Kidney glomerular epithelial cell (primary cell): Measurements from ENCODE around the gene PRF1.

ENCODE experiments used
- DNase-seq: peaks from one replicate; lab custom pipeline; 2025; lab: John Stamatoyannopoulos, UW

Gene PRF1

GRCh38 chr10:70576803-70577517 lies 25.6 kb downstream of the PRF1 start:
- DNase-seq, result peak; percentile 45

- DNase-seq, result peak; percentile 35
Measured at GRCh38 chr10:70575874-70576802, 26.4 kb downstream of the PRF1 start.

DNA sequence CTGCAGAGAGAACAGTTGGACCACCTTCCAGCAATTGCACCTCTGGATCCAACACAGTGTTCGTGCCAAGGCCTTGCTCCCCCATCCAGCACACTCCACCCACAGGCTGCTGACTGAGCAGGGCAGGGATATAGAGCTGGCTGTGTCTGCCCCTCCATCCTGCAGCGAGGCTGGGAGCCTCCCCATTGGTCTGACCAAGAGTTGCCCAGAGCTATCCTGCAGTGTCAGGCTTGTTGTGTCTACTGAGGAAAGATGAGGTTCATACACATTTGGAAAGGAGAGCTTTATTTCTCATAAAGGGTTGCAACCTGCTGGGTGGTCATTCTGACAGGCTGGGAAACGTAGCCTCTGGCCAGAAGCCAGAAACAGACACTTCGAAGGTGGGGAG lies 27.1 kb downstream of the PRF1 start:
- no peak for DNase-seq

DNA sequence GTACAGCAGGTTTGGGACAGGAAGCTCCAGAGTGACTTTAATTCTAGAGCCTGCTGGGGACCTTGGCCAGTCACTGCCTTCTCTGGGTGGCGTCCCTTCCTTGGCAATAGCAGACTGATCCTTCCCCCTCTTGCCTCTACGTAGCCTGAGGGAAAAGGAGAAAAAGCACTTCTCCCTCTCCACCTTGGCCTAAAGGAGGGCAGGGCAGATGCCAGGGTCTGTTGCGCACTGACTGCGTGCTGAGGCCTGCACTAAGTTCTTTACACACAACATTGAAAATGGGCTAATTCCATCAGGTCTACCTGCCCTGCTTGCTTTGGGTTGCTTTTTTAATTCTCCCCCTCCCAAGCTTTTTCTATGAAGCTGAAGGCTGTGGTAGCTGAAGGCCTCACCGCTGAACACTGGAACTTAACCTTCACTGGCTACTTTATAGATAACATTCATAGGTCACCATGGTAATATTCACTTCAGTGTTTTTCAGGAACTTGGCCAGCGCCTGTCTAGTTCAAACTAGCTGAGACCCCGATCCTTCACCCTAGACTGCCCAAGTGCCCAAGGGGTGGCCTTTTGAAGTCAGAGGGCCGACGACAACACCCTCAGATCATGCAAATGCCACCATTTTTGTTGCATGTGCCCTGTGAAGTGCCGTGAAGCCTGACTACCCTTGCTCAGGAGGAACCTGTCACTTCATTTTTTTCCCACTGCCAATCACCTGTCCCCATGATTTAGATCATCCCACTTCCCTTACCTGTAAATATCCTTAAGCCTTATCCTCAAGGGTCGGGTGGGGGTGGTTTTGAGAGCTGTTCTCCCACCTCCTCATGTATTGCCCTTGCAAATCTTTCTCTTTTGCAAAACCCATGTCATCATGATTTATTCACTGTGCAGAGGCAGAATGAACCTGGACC lies 28.7 kb downstream of the PRF1 start:
- no peak for DNase-seq

DNA sequence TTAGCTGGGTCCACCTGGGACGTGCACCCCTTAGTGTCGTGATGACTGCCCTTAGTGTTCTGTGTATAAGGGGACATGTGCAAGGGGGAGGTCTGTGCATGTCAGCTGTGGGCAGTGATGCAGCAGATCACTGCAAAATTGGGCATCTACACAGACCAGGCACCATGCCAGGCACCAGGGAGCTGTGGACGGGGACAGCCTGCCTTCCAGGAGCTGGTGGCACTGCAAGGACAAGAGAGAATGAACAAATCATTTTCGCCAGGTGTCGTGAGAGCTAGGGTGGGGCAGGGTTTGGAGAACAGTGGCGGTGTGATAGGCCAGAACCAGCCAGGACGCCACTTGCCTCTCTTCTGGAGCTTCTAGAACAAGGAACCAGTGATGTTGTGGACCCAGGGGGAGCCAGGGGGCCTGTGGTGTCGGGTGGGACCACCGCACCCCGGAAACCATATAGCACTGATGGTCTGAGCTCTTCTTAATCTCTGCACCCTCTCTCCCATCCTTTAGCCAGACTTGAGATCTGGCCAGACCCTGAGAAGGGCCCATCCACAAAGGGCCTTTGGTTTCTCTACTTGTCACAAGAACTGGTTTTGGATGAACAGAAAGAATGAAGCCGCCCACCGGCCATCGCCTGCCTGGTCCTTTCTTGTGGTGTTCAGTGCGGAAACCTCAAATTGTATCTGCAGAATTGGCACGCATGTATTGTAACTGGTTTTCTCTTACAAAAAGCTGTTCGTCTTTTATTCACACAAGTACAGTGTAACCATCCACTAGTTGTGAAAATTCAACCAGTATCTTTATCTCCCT lies 30.7 kb downstream of the PRF1 start:
- no peak for DNase-seq

GRCh38 chr10:70571236-70571635 lies 31.3 kb downstream of the PRF1 start:
- DNase-seq, result no peak

DNA sequence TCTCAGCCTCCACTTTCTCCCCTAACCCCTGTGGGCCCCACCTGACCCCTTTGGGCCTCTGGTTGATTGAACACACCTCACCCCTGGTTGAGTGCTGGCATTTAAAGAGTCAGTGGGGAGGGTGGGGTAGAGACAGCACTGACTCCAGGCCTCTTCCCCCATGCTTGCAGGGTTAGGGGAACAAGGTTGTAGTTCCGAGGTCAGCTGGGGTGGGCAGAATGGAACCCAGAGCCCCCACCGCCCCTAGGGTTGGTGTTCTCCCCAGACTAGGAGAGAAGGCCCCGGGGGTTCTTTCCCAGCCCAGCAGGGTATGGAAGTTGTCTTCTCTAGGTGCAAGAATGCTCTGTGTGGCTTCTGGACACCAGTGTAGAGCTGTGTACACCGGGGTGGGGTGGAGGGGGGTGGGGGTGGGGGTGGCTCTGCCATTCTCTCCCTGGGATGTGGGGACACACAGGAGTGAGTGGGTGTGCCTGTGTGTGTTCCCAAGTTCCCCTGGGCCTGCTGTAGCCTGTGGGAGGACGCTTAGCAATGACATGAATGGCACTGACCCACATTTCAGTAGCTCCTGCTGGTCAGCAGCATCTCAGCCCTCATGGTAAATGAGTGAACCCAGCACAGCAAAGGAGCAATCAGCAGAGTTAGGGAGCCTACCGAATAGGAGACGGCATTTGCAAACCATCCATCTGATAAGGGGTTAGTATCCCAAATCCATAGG lies 33.6 kb downstream of the PRF1 start:
- DNase-seq, result no peak

- no peak for DNase-seq
Measured at GRCh38 chr10:70568113-70568512, 34.4 kb downstream of the PRF1 start.

DNA sequence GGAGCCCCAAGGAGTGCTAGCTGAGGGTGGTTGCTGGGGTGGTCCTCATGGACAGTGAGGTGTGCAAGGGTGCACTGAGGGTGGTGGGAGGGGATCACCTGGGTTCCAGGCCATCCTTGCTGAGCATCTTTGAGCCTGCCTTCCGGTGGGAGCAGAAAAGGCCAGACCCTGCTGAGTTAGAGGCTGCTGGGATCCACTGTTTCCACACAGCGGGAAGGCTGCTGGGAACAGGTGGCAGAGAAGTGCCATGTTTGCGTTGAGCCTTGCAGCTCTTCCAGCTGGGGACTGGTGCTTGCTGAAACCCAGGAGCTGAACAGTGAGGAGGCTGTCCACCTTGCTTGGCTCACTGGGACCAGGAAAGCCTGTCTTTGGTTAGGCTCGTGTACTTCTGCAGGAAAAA lies 34.9 kb downstream of the PRF1 start:
- no peak for DNase-seq

DNA sequence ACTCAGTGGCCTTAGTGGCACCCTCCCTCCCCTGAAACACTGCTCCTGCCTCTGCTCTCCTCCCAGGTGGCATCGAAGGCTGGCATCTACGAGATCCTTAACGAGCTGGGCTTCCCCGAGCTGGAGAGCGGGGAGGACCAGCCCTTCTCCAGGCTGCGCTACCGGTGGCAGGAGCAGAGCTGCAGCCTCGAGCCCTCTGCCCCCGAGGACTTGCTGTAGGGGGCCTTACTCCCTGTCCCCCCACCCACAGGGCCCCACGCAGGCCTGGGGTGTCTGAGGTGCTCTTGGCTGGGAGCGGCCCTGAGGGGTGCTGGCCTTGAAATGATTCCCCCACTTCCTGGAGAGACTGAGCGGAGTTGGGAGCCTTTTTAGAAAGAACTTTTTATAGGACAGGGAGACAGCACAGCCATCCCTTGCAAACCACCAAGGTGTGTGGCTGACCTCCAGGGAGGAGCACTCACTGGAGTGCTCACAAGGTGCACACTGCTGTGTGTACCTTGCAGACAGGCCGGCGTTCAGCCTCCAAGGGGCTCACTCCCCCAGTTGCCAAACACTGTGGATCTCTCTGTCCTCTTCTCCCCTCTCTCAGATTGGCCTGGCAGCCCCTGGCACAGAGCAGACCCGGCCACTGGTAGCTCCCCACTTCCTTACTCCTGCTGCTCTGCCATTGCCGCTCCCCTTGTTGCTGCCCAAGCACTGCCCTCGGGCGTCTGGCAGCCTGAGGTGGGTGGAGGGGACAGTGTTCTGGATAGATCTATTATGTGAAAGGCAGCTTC lies 35.8 kb downstream of the PRF1 start:
- DNase-seq, result no peak

DNA sequence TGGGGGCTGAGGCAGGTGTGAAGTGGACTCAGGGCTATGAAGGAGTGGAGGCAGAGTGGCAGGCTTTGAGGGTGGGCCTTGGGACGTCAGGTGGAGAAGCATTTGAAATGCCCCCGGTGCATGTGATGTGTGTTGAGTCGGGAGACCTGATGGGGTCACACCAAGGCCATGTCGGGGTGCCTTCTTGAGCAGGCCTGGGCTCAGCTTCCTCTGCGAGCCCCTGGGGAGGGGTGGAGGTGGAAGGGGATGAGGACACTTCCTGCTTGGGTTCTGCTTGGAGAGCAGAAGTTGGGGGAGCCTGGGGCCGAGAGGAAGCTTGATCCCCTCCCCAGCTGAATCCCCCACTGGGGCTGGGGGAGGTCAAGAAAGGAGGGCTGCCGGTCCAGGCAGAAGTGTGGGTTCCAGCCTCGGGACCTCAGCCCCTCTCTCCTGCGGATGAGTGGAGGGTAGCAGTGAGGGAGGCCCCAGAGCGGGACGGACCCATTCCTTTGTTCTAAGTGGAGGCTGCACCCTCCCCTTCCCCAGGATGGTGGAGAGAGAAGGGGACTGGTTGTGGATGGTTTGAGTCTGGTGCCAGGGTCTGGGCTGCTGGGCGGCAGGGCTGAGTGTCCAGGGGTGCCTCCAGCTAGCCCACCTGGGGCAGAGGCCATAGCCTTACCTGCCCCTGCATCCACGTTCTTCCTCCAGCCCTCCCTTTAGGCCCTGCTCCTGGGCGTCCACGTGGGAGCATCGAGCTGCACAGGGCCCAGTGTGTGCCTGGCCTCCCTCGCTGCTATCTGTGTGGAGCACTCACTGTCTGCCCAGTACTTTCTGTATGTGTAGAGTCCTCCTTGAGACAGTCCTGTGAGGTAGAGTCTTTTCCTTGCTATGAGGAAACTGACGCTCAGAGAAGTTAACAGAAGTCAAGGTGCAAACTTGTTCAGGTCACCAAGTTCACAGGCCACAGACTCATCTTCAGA lies 36.7 kb downstream of the PRF1 start:
- DNase-seq, result no peak

- no peak for DNase-seq
Measured at GRCh38 chr10:70564901-70565351, 37.6 kb downstream of the PRF1 start.

- no peak for DNase-seq
Measured at GRCh38 chr10:70564113-70564725, 38.3 kb downstream of the PRF1 start.

DNA sequence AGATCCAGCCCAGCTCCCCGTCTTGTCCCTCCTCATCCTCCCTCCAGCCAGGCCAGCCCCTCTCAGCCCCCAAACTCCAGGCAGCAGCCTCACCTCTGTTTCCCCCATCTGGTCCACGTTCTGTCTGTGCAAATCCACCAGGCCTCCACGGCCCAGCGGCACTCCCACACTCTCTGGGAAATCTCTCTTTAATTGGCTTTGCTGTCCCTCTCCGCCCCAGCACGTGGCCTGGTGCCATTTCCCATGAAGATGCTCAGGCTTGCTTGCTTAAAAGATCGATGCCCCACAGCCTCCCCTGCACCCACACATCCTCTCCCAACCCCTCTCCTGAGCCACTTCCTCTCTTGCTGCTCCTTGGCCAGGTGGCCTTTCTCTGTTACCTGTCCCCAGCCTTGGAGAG lies 39.3 kb downstream of the PRF1 start:
- DNase-seq, result no peak

DNA sequence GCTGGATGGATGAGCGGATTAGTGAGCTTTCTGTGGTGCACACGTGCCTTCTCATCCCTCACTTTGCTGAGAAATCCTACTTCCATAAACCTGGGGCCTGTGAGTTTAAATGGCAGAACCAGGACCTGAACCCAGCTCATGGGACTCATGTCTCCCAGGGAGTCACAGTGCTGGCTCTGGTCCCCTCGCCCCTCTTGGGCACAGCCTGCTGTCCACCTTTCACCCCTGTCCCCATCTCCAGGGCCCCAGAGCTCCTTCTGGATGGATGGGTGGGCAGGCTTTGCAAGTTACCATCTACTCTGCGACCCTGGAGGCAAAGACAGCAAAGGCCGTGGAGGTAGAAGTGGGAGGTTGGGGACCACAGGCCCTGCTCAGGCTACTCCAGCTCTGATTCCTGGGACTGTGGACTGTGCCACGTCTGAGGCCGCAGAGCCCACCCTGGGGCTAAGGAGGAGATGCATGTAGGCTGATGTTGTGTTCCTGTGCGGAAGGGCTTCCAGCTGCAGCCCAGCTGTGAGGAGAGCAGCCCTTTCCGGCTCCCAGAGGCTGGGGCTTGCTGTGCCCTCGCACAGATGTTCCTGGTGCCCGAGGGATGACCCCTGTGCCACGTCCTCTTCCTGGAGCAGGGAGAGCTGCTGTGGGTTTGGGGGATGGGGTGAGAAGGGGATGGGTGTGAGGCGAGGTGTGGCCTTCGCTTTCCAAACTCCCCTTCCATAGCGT lies 40.3 kb downstream of the PRF1 start:
- DNase-seq, result no peak

- no peak for DNase-seq
Measured at GRCh38 chr10:70561558-70561957, 41.0 kb downstream of the PRF1 start.

- no peak for DNase-seq
Measured at GRCh38 chr10:70561070-70561469, 41.5 kb downstream of the PRF1 start.

- no peak for DNase-seq
Measured at GRCh38 chr10:70560511-70560941, 42.0 kb downstream of the PRF1 start.
